ENCODE measurements around the gene NPAS1. TPM values are rescaled to one million over a fixed set of nuclear protein-coding genes. Genes with fewer than 3 reads are reported as not detected.

The NPAS1 gene
- total and polyA plus RNA-seq, 2 of the 8 experiments (the other 6 are each of a cell fraction or from before 2014, with no cell fraction given), result 9.9 to 13.9 TPM

DNA sequence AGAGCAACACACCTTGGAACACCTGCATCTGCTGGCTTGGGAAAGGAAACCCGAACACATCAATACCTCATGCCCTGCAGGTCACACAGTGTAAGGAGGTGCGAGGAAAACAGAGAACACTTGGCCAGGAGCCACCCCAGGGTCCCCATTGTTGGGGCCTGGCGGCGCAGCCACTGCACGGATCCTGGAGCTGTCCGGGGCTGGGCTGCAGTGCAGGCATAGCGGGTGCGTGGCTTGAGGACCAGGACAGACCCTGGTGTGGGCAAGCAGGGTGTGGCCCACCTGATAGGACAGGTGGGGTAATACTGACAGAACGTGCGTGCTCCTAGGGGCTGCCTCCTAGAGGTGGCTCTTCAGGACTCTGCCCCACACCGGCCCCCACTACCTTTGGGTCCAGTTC lies 45.6 kb downstream of the NPAS1 start:
- Histone ChIP-seq H3K18ac (ENCODE audit: extremely low read depth, low read length) (no peak overlapping the region), H3K27ac (ENCODE audit: low read depth, low read length) (no peak overlapping the region), H4K91ac (replicated peaks; ENCODE audit: insufficient read length, low read length) (no peak overlapping the region), H3K23me2 (ENCODE audit: low read depth, low read length) (no peaks in the 10 kb centered on the region), H2AK5ac (ENCODE audit: low read depth, low read length) (no peak overlapping the region), H3K27me3 (replicated peaks in 1 of 4; ENCODE audit: control insufficient read depth in 3 of 4, extremely low read depth in 1 of 4, insufficient read depth in 3 of 4, low read length in 3 of 4) (no peaks in the 10 kb centered on the region), H2BK5ac (ENCODE audit: low read depth, low read length) (no peak overlapping the region), H3K4me1 (replicated peaks in 1 of 4; ENCODE audit: control insufficient read depth in 3 of 4, insufficient read depth in 4 of 4, low read length in 3 of 4) (no peaks in the 10 kb centered on the region; a peak in 1 of 7 replicates), H3K4me2 (ENCODE audit: insufficient read depth in 1 of 2, low read depth in 2 of 2, low read length in 2 of 2) (no peak overlapping the region), H2AFZ (ENCODE audit: low read length) (no peak overlapping the region), H3K4me3 (ENCODE audit: extremely low read depth in 1 of 4, insufficient read depth in 2 of 4, low read depth in 3 of 4, low read length in 4 of 4) (no peak overlapping the region), H3K36me3 (ENCODE audit: control insufficient read depth in 2 of 4, insufficient read depth in 4 of 4, low read length in 3 of 4) (peaks cover 9 to 46% (median 30%) of the 10 kb centered on the region in 4 experiments), H3K79me2 (ENCODE audit: control insufficient read depth in 1 of 2, insufficient read depth in 2 of 2, low read length in 2 of 2) (peaks cover 0 to 2% of the 10 kb centered on the region in 2 experiments; a peak in 1 of 4 replicates), H2BK20ac (ENCODE audit: low read length) (no peak overlapping the region), H2BK15ac (ENCODE audit: low read length) (no peak overlapping the region), H3K9me3 (ENCODE audit: insufficient read depth in 2 of 2, low read depth in 1 of 2, low read length in 1 of 2) (no peaks in the 10 kb centered on the region), H4K8ac (ENCODE audit: extremely low read depth, insufficient read depth, low read length) (no peak overlapping the region; the same call in 1 of the 2 replicates), H4K5ac (ENCODE audit: insufficient read length, low read depth, low read length) (no peak overlapping the region), H3K23ac (ENCODE audit: insufficient read length) (no peak overlapping the region), H3K4ac (replicated peaks; ENCODE audit: insufficient read length, low read depth, low read length) (no peak overlapping the region), H3K79me1 (ENCODE audit: low read depth, low read length) (peaks cover 2% of the 10 kb centered on the region; the same call in 1 of the 2 replicates), H3K56ac (replicated peaks; ENCODE audit: insufficient read length, low read depth, low read length) (no peak overlapping the region), H4K20me1 (replicated peaks in 1 of 2; ENCODE audit: control insufficient read depth in 1 of 2, insufficient read depth in 2 of 2, low read length in 2 of 2) (peaks cover 0 to 10% of the 10 kb centered on the region in 2 experiments), H3K9ac (replicated peaks in 1 of 4; ENCODE audit: extremely low read depth in 1 of 4, low read depth in 3 of 4, low read length in 3 of 4) (no peak overlapping the region), H2BK120ac (replicated peaks; ENCODE audit: low read depth, low read length) (no peak overlapping the region), H3K14ac (ENCODE audit: insufficient read length) (no peak overlapping the region), H2BK12ac (ENCODE audit: low read depth, low read length) (no peak overlapping the region)
- no peak for DNase-seq (ENCODE audit: low read depth in 1 of 2, low spot score in 2 of 2)
- CTCF ChIA-PET (ENCODE audit: partially characterized antibody), result no interaction called here
- POLR2A ChIA-PET (ENCODE audit: partially characterized antibody), result interaction anchor here (1.1 to 1.5 kb wide), 4 partner anchors 16 to 115 kb away, joined by 3 to 4 read pairs (median 3); no protein-coding TSS in a partner anchor
- no peak for TF ChIP-seq MAFK (IDR thresholded peaks at IDR 0.05; ENCODE audit: low read depth, low read length)
- TF ChIP-seq KDM1A (IDR thresholded peaks at IDR 0.05; ENCODE audit: borderline replicate concordance, low read length), result no peak
- no peak for TF ChIP-seq JUN (IDR thresholded peaks at IDR 0.05; ENCODE audit: low read depth, low read length)
- TF ChIP-seq CBX5 (IDR thresholded peaks at IDR 0.05; ENCODE audit: low read depth, low read length), result no peak
- no peak for TF ChIP-seq SP2 (IDR thresholded peaks at IDR 0.05; ENCODE audit: low read length)
- TF ChIP-seq SIRT6 (IDR thresholded peaks at IDR 0.05; ENCODE audit: low read length), result no peak
- TF ChIP-seq HDAC2 (IDR thresholded peaks at IDR 0.05; ENCODE audit: borderline replicate concordance in 1 of 2, low read depth in 2 of 2, low read length in 2 of 2), result no peak
- no peak for TF ChIP-seq POLR2A (IDR thresholded peaks at IDR 0.05; ENCODE audit: control extremely low read depth in 1 of 2, low read depth in 2 of 2, low read length in 2 of 2)
- no peak for TF ChIP-seq SUZ12 (IDR thresholded peaks at IDR 0.05; ENCODE audit: low read length)
- WGBS, 2 experiments (ENCODE audit: extremely low coverage in 1 of 2, insufficient coverage in 1 of 2, insufficient read length in 1 of 2, insufficient replicate concordance in 2 of 2, low coverage in 1 of 2, low lambda C conversion rate in 2 of 2, missing lambda C conversion rate in 1 of 2), result 93% methylated on average over 11 of the region's 11 CpGs; no CpG with 5 or more reads in 1 of the 2 experiments
- no peak for FAIRE-seq
